ENCODE measurements around the gene AGL. TPM values are rescaled to one million over a fixed set of nuclear protein-coding genes. Genes with fewer than 3 reads are reported as not detected.
A peak's percentile ranks its signal among the peaks of the same experiment; 100 is the strongest.

Gene AGL
- total RNA-seq, 2 donors from 2014 or later = 89.2 to 102 TPM

GRCh38 chr1:99850459-99851291 lies 514 bp downstream of the AGL start:
- Histone ChIP-seq H3K4me3 (ENCODE audit: low read length) (peak overlapping the region; percentile 95), H3K9ac (ENCODE audit: extremely low read depth, low read length, poor library complexity, severe bottlenecking) (peak overlapping the region; percentile 84), H3K9me3 (ENCODE audit: control insufficient read depth, low read length) (peaks cover 29% of the 10 kb centered on the region), H3K4me1 (ENCODE audit: control insufficient read depth, insufficient read depth, low read length) (peaks cover 3% of the 10 kb centered on the region), H3K27me3 (ENCODE audit: control insufficient read depth, insufficient read depth, low read length, poor library complexity, severe bottlenecking) (no peaks in the 10 kb centered on the region), H3K36me3 (ENCODE audit: control insufficient read depth, insufficient read depth, low read length) (peaks cover 34% of the 10 kb centered on the region), H3K27ac (ENCODE audit: low read depth, low read length) (peak overlapping the region; percentile 34)
- WGBS, 2 experiments (ENCODE audit: insufficient coverage in 1 of 2, insufficient read length in 1 of 2) = 16 to 33% methylated on average over 13 to 15 of the region's 15 CpGs
- peaks cover 18% of the 10 kb centered on the region for H3K9me3 Mint-ChIP-seq
- H3K4me3 Mint-ChIP-seq = peak overlapping the region; percentile 82
- H3K27ac Mint-ChIP-seq = peak overlapping the region; percentile 93
- TF ChIP-seq, protein P1, sequence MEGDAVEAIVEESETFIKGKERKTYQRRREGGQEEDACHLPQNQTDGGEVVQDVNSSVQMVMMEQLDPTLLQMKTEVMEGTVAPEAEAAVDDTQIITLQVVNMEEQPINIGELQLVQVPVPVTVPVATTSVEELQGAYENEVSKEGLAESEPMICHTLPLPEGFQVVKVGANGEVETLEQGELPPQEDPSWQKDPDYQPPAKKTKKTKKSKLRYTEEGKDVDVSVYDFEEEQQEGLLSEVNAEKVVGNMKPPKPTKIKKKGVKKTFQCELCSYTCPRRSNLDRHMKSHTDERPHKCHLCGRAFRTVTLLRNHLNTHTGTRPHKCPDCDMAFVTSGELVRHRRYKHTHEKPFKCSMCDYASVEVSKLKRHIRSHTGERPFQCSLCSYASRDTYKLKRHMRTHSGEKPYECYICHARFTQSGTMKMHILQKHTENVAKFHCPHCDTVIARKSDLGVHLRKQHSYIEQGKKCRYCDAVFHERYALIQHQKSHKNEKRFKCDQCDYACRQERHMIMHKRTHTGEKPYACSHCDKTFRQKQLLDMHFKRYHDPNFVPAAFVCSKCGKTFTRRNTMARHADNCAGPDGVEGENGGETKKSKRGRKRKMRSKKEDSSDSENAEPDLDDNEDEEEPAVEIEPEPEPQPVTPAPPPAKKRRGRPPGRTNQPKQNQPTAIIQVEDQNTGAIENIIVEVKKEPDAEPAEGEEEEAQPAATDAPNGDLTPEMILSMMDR (conservative IDR thresholded peaks at IDR 0.05) = no peak
- H3K27me3 Mint-ChIP-seq (ENCODE audit: insufficient read depth) = no peaks in the 10 kb centered on the region
- peaks cover 22% of the 10 kb centered on the region for H3K4me1 Mint-ChIP-seq
- no peak for DNase-seq
- peaks cover 35% of the 10 kb centered on the region for H3K36me3 Mint-ChIP-seq (ENCODE audit: low read depth)

DNA sequence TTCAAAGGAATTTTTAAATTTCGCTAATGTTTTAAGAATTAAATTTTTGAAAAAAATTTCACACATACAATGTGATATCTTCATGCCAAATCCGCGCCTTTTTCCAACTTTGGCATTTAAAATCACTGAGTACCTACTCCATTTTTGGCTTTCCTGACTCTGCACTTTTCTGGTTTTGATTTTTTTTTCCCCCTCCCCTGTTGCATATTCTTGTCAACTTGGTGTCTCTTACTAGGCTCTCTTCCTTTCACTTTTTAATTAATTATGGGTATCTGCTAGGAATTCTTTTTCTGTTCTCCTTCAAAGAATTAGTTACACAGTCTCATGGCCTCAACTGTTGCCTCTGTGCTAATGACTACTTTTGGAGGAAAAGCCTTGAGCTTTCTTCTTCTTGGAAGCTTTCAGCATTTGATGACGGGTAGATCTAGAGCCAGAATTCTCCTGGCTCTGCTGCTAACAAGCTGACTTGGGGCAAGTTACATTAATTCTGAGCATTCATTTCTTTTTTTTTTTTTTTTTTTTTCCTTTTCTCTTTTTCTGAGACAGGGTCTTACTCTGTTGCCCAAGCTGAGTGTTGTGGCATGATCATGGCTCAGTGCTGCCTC lies 1.8 kb downstream of the AGL start:
- Histone ChIP-seq H3K27me3 (ENCODE audit: control insufficient read depth, insufficient read depth, low read length, poor library complexity, severe bottlenecking) (no peaks in the 10 kb centered on the region), H3K4me3 (ENCODE audit: low read length) (peak overlapping the region; percentile 95), H3K4me1 (ENCODE audit: control insufficient read depth, insufficient read depth, low read length) (peaks cover under 1% of the 10 kb centered on the region), H3K9ac (ENCODE audit: extremely low read depth, low read length, poor library complexity, severe bottlenecking) (peak overlapping the region; percentile 84), H3K27ac (ENCODE audit: low read depth, low read length) (no peak overlapping the region), H3K36me3 (ENCODE audit: control insufficient read depth, insufficient read depth, low read length) (peaks cover 45% of the 10 kb centered on the region), H3K9me3 (ENCODE audit: control insufficient read depth, low read length) (peaks cover 33% of the 10 kb centered on the region)
- peaks cover 42% of the 10 kb centered on the region for H3K36me3 Mint-ChIP-seq (ENCODE audit: low read depth)
- 76 to 100% methylated on average over 3 to 4 of the region's 4 CpGs for WGBS, 2 experiments (ENCODE audit: insufficient coverage in 1 of 2, insufficient read length in 1 of 2)
- TF ChIP-seq, protein P1 (conservative IDR thresholded peaks at IDR 0.05) = no peak
- no peak for DNase-seq
- H3K4me3 Mint-ChIP-seq = peak overlapping the region; percentile 82
- H3K27ac Mint-ChIP-seq = no peak overlapping the region
- peaks cover 22% of the 10 kb centered on the region for H3K4me1 Mint-ChIP-seq
- H3K27me3 Mint-ChIP-seq (ENCODE audit: insufficient read depth) = no peaks in the 10 kb centered on the region
- peaks cover 23% of the 10 kb centered on the region for H3K9me3 Mint-ChIP-seq

GRCh38 chr1:99852648-99853047 lies 2.5 kb downstream of the AGL start:
- H3K9me3 ChIP-seq (ENCODE audit: control insufficient read depth, low read length) = peaks cover 33% of the 10 kb centered on the region
- no peak for DNase-seq
- H3K9ac ChIP-seq (ENCODE audit: extremely low read depth, low read length, poor library complexity, severe bottlenecking) = peak overlapping the region; percentile 84
- no peaks in the 10 kb centered on the region for H3K27me3 ChIP-seq (ENCODE audit: control insufficient read depth, insufficient read depth, low read length, poor library complexity, severe bottlenecking)
- no peaks in the 10 kb centered on the region for H3K27me3 Mint-ChIP-seq (ENCODE audit: insufficient read depth)
- H3K9me3 Mint-ChIP-seq = peaks cover 23% of the 10 kb centered on the region
- peaks cover 45% of the 10 kb centered on the region for H3K36me3 ChIP-seq (ENCODE audit: control insufficient read depth, insufficient read depth, low read length)
- no peaks in the 10 kb centered on the region for H3K4me1 ChIP-seq (ENCODE audit: control insufficient read depth, insufficient read depth, low read length)
- no peak overlapping the region for H3K27ac ChIP-seq (ENCODE audit: low read depth, low read length)
- H3K27ac Mint-ChIP-seq = no peak overlapping the region
- H3K4me3 Mint-ChIP-seq = peak overlapping the region; percentile 82
- peaks cover 16% of the 10 kb centered on the region for H3K4me1 Mint-ChIP-seq
- H3K36me3 Mint-ChIP-seq (ENCODE audit: low read depth) = peaks cover 46% of the 10 kb centered on the region
- peak overlapping the region; percentile 95 for H3K4me3 ChIP-seq (ENCODE audit: low read length)
- WGBS, 2 experiments (ENCODE audit: insufficient coverage in 1 of 2, insufficient read length in 1 of 2) = 93 to 100% methylated on average over 2 to 3 of the region's 3 CpGs
- TF ChIP-seq, protein P1 (conservative IDR thresholded peaks at IDR 0.05) = no peak
